Putamen (tissue), 1 donor: ENCODE measurements around the gene AFG1L.
"Not testable (repeated sequence)": the region's sequence is repeated elsewhere in the genome, so short reads cannot be mapped to it uniquely, and the experiment has no call there.

Experiments used
- DNase-seq: peaks from one replicate; pipeline ENCODE4 v3.0.0-alpha.2; 2016; ENCODE audit warnings: low spot score

Gene AFG1L

DNA sequence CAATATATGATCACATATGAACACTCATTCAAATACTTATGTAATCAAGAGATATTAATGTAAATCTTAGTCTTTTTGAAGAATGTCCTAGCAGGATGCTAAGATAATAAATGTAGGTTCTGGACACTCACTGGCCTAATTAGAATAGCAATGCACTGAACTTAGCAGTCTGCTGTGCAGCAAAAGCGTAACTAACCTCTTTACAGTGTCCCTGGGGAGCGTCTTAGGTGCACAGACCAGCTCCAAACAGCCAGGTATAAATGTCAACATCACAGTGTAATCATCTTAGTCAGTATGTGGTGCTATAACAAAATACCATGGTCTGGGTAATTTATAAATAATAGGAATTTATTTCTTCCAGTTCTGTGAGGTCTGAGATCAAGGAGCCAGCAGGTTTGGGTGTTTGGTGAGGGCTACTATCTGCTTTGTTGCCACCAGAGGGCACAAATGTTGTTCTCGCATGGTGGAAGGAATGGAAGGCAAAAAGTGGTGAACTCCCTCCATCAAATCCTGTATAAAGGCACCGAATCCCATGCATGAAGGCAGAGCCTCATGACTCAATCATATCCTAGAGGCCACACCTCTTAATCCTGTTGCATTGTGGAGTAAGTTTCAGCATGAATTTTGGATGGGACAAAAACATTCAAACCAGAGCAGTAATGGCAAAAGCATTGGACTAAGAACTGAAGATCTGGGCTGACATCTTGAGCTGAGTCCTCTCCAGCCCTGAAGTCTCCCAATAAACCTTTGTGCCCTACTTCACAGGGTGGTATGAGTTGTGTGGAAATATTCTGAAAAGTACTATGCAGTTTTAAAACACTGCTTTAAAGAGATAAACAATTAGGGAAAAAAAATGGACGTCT is 224.1 kb downstream of the AFG1L start:
- DNase-seq: no peak

GRCh38 chr6:108521616-108522107 is 226.8 kb downstream of the AFG1L start:
- DNase-seq: no peak

DNA sequence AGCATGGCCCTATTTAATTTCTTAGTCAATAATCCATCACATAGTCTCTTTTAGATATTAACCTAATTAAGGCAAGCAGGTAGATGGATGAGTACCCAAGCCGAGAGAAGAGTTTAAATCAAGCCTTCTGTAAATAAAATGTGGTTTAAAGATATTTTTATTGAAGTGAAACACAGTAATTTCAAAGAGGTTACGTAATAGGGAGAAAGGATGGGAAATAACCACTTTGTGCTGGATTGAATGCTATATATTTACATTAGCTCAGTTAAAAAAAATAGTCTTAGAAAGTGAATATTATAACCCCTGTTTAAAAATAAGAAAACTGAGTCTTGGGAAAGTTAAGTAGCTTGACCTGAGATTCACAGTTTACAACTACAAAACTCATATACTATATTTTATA is 228.8 kb downstream of the AFG1L start:
- no peak for DNase-seq

- no peak for DNase-seq
Measured at GRCh38 chr6:108524528-108525248, 229.8 kb downstream of the AFG1L start.

- DNase-seq: no peak
Measured at GRCh38 chr6:108526739-108527174, 231.9 kb downstream of the AFG1L start.

DNA sequence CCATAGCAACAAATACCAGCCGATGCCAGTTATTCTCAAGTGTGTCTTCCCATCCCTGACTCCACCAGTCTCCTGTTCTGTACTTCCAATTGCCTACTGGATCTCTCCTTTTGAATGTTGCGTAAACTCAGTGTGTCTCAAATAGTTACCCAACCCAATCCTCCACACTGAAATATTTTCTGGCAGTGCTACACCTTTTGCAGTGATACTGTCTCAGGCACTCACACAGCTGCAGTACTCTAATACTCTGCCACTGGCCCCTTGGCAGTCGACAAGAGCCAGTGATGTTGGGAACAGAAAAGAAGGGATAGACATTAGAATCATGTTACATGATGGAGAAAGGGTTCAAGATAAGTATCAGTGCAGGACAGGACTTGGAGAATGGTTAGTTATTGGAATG is 234.0 kb downstream of the AFG1L start:
- DNase-seq: no peak

- DNase-seq: no peak
Measured at GRCh38 chr6:108531332-108531731, 236.5 kb downstream of the AFG1L start.

GRCh38 chr6:108535114-108535742 is 240.4 kb downstream of the AFG1L start:
- no peak for DNase-seq

GRCh38 chr6:108535920-108536535 is 241.2 kb downstream of the AFG1L start:
- not testable (repeated sequence) for DNase-seq

DNA sequence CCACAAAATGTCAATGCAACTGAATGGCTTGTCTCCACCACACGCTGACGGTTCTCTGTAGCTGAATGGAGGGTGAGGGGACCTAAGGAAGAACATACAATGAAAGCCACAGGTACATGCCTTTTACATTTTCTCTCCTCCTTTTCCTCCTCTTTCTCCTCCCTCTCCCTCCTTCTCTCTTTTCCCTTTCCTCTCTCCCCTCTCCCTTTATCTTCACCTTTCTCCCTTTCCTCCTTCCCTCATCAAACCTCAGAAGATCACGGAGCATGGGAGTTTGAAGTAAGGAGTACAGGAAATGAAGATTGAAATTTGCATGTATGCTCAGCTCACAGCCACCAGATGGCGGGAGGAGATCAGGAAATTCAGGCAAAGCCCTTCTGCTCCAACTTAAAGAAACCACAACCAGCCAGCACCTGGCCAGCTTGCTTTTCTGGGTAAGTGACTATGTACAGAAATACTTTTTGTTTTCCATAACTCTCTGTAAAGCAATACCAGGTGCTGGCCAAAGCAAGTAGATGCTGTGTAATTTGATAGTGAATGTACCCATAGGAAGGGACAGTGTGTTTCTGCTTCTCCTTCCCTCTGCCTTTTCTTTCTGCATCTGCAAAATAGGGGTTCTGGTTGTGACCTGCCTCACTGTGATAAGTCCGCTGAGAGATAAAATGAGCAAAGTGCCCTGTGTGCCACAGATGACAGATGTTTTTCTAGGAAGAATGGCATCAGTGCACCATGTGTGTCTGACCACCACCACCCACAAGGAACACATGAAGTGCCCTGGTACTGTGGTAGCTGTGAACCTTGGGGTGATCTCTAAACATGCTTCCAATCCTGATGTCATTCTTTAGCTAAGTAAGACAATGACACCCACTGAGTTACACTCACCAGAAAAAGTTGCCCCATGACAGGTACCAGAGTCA is 247.2 kb downstream of the AFG1L start:
- peak; percentile 78 for DNase-seq

DNA sequence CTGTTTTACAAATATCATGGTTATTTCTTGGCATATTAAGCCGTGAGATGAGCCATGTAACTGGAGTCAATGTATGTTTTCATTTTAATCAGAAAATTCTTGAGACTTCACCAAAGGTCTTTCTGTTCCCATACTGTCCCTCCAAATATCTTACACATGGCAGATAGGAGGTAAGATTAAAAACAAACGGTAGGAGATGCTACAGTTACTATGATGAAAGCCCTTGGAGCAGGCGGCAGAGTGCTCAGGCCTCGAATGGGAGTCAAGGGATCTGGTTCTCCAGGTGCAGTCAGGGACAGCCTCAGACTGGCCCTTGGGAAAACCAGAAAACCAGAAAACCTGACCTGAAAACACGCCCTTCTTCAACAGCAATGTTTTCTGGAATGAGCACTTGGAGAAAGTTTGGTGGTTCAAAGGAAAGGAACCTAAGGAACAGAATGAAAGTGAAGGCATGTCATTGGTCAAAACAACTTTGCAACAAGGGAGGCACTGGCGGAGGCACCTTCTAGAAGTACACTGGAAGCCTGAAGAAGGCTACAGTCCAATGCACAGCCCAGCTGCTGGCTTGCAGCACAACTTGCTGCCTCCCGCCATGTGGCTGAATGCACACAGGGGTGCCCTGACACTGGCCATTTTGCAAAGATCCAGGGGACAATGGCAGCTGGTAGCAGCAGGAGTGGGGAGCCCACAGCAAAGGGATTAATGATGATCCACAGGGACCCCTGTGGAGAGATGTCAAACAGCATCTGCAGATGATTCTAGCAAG is 248.5 kb downstream of the AFG1L start:
- DNase-seq: no peak

- DNase-seq: no peak
Measured at GRCh38 chr6:108544606-108545005, 249.8 kb downstream of the AFG1L start.

GRCh38 chr6:108546079-108547049 is 251.5 kb downstream of the AFG1L start:
- DNase-seq: no peak

DNA sequence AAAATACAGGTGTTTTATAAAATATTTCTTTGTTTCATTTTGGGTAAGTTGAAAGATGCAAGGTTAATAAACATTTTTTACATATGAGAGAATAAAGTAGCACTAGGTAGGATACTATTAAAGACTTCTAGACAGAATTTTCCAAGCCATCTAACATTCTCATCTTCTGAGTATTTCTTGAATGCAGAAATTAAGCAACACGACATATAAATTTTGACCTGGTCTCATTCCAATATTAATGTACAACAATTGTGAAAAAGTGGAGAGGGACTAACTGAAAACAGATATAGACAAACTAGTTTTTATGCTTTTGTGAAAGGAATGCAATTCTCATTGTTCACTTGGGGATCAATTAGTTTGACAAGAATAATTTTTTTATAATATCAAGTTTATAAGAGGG is 254.4 kb downstream of the AFG1L start:
- no peak for DNase-seq

- DNase-seq: no peak
Measured at GRCh38 chr6:108549741-108550140, 254.9 kb downstream of the AFG1L start.

DNA sequence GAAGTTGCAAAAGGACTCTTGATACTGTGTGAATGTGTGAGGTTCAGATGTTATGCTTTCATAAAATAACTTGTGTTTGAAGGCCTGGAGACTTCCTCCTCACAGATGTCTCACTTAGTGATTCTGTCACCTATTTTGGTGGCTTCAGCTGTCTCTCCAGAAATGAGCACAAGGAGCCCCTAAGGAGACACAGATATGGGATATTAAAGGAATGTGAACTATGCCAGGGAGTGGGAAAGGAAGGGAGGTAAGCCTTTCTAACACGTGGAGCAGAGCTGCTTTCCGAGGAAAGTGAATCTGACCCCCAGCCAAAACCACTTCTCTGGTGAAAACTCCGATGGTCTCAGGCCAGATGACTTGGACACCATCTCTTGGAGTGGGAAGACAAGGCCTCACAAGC is 255.4 kb downstream of the AFG1L start:
- DNase-seq: no peak

- DNase-seq: no peak
Measured at GRCh38 chr6:108555399-108556052, 260.7 kb downstream of the AFG1L start.

DNA sequence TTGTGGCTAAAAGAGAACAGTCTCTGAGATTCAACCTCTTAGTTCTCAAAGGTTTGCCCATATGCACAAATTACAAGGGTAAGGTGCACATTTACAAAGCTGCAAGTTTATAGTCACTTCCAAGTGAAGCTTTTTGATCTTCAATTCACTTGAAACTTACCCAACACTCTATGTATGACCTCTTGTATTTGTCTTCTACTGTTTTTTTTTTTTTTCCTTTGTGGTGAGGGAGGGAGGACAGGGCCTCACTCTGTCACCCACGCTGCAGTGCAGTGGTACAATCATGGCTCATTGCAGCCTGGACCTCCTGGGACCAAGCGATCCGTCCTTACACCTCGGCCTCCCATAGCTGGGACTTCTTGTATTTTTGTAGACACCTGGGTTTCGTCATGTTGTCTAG is 261.4 kb downstream of the AFG1L start:
- DNase-seq: no peak
